ENCODE measurements around the gene SMIM20.

Gene SMIM20

DNA sequence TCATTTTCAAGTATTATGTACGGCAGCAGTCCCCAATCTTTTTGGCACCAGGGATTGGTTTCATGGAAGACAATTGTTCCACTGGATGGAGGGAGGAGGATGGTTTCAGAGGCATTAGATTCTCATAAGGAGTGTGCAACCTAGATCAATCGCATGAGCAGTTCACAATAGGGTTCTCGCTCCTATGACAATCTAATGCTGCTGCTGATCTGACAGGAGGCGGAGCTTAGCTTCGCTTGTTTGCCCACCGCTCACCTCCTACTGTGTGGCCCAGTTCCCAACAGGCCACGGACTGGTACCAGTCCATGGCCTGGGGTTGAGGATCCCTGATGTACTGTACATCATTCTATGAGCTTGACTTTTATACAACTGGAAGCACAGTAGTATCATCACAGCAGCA is 48.4 kb downstream of the SMIM20 start:
- Histone ChIP-seq H3K9ac (ENCODE audit: insufficient read length, low read depth) (no peak overlapping the region), H3K4me1 (ENCODE audit: insufficient read depth, insufficient read length) (no peaks in the 10 kb centered on the region)
- no peak for TF ChIP-seq YY1 (IDR thresholded peaks at IDR 0.05; ENCODE audit: insufficient read depth, insufficient read length)
- no peak for TF ChIP-seq ZNF274 (IDR thresholded peaks at IDR 0.05; ENCODE audit: low read depth, low read length)
- TF ChIP-seq SUZ12 (IDR thresholded peaks at IDR 0.05; ENCODE audit: extremely low read depth, insufficient read depth, insufficient read length): no peak

GRCh38 chr4:25965629-25966028 is 51.6 kb downstream of the SMIM20 start:
- no peak for DNase-seq (ENCODE audit: low read depth, low spot score)

More for the DNA sequence above, 48.4 kb downstream of the SMIM20 start:
- Histone ChIP-seq H3K4me3 (ENCODE audit: insufficient read length, low read depth) (no peak overlapping the region), H3K9me3 (ENCODE audit: insufficient read depth, low read length) (no peaks in the 10 kb centered on the region), H3K36me3 (ENCODE audit: insufficient read depth, insufficient read length, low read length) (no peaks in the 10 kb centered on the region), H3K27me3 (ENCODE audit: insufficient read depth, insufficient read length) (no peaks in the 10 kb centered on the region)
- DNase-seq (ENCODE audit: low read depth, low spot score): no peak

DNA sequence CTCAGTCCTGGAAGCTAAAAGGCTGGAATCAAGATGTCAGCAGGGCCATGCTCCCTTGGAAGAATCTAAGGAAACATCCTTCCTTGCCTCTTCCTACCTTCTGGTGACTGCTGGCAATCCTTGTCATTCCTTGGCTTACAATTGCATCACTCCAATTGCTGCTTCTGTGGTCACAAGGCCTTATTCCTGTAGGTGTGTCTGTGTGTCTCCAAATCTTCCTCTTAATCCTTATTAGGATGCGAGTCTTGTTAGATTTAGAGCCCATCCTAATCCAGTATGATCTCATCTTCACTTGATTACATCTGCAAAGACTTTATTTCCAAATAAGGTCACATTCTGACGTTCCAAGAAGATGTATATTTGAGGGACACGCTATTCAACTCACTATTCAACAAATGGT is 52.2 kb downstream of the SMIM20 start:
- Histone ChIP-seq H3K9me3 (ENCODE audit: insufficient read depth, low read length) (no peaks in the 10 kb centered on the region), H3K4me3 (ENCODE audit: insufficient read length, low read depth) (no peak overlapping the region), H3K4me1 (ENCODE audit: insufficient read depth, insufficient read length) (peaks cover 8% of the 10 kb centered on the region), H3K36me3 (ENCODE audit: insufficient read depth, insufficient read length, low read length) (no peaks in the 10 kb centered on the region), H3K27me3 (ENCODE audit: insufficient read depth, insufficient read length) (no peaks in the 10 kb centered on the region), H3K9ac (ENCODE audit: insufficient read length, low read depth) (no peak overlapping the region)
- TF ChIP-seq SUZ12 (IDR thresholded peaks at IDR 0.05; ENCODE audit: extremely low read depth, insufficient read depth, insufficient read length) (no peak), YY1 (IDR thresholded peaks at IDR 0.05; ENCODE audit: insufficient read depth, insufficient read length) (no peak), ZNF274 (IDR thresholded peaks at IDR 0.05; ENCODE audit: low read depth, low read length) (no peak)
- no peak for DNase-seq (ENCODE audit: low read depth, low spot score)

More at GRCh38 chr4:25965629-25966028, 51.6 kb downstream of the SMIM20 start:
- H3K9ac ChIP-seq (ENCODE audit: insufficient read length, low read depth): no peak overlapping the region
- TF ChIP-seq SUZ12 (IDR thresholded peaks at IDR 0.05; ENCODE audit: extremely low read depth, insufficient read depth, insufficient read length): no peak
- H3K9me3 ChIP-seq (ENCODE audit: insufficient read depth, low read length): no peaks in the 10 kb centered on the region
- H3K27me3 ChIP-seq (ENCODE audit: insufficient read depth, insufficient read length): no peaks in the 10 kb centered on the region
- H3K4me3 ChIP-seq (ENCODE audit: insufficient read length, low read depth): no peak overlapping the region
- H3K4me1 ChIP-seq (ENCODE audit: insufficient read depth, insufficient read length): peaks cover 2% of the 10 kb centered on the region
- H3K36me3 ChIP-seq (ENCODE audit: insufficient read depth, insufficient read length, low read length): no peaks in the 10 kb centered on the region

- H3K9ac ChIP-seq (ENCODE audit: insufficient read length, low read depth): no peak overlapping the region
- no peaks in the 10 kb centered on the region for H3K36me3 ChIP-seq (ENCODE audit: insufficient read depth, insufficient read length, low read length)
- DNase-seq (ENCODE audit: low read depth, low spot score): no peak
- TF ChIP-seq ZNF274 (IDR thresholded peaks at IDR 0.05; ENCODE audit: low read depth, low read length) (no peak), SUZ12 (IDR thresholded peaks at IDR 0.05; ENCODE audit: extremely low read depth, insufficient read depth, insufficient read length) (no peak), YY1 (IDR thresholded peaks at IDR 0.05; ENCODE audit: insufficient read depth, insufficient read length) (no peak)
- no peak overlapping the region for H3K4me3 ChIP-seq (ENCODE audit: insufficient read length, low read depth)
- peaks cover 10% of the 10 kb centered on the region for H3K4me1 ChIP-seq (ENCODE audit: insufficient read depth, insufficient read length)
- no peaks in the 10 kb centered on the region for H3K9me3 ChIP-seq (ENCODE audit: insufficient read depth, low read length)
- no peaks in the 10 kb centered on the region for H3K27me3 ChIP-seq (ENCODE audit: insufficient read depth, insufficient read length)
Measured at GRCh38 chr4:25969374-25970155, 55.5 kb downstream of the SMIM20 start.

DNA sequence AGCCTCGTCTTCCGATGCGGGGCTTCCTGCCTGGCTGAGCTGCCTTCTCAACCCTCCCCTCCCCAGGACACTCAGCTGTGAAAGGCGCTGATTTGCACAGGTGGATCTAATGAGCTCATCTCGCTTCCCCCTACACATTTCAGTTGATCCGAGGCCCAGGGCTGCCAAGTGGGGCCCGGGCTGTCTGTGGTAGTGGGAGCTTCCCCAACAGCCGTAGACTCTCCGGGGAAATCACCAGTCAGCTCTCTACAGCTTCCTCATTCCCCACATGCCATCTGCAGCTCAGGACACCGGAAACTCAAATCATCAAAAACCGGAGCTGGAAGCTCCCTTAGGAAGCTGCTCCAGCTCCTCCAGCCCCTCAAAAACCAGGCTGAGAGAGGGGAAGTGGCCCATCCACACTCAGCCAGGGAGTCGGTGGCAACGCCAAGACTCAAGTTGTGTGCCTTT is 56.2 kb downstream of the SMIM20 start:
- DNase-seq (ENCODE audit: low read depth, low spot score): no peak
- Histone ChIP-seq H3K27me3 (ENCODE audit: insufficient read depth, insufficient read length) (no peaks in the 10 kb centered on the region), H3K4me3 (ENCODE audit: insufficient read length, low read depth) (no peak overlapping the region), H3K36me3 (ENCODE audit: insufficient read depth, insufficient read length, low read length) (no peaks in the 10 kb centered on the region), H3K9ac (ENCODE audit: insufficient read length, low read depth) (no peak overlapping the region), H3K4me1 (ENCODE audit: insufficient read depth, insufficient read length) (peaks cover 10% of the 10 kb centered on the region), H3K9me3 (ENCODE audit: insufficient read depth, low read length) (no peaks in the 10 kb centered on the region)
- TF ChIP-seq YY1 (IDR thresholded peaks at IDR 0.05; ENCODE audit: insufficient read depth, insufficient read length) (no peak), ZNF274 (IDR thresholded peaks at IDR 0.05; ENCODE audit: low read depth, low read length) (no peak), SUZ12 (IDR thresholded peaks at IDR 0.05; ENCODE audit: extremely low read depth, insufficient read depth, insufficient read length) (no peak)

GRCh38 chr4:25970691-25971432 is 56.8 kb downstream of the SMIM20 start:
- no peaks in the 10 kb centered on the region for H3K36me3 ChIP-seq (ENCODE audit: insufficient read depth, insufficient read length, low read length)
- H3K9me3 ChIP-seq (ENCODE audit: insufficient read depth, low read length): no peaks in the 10 kb centered on the region
- no peaks in the 10 kb centered on the region for H3K27me3 ChIP-seq (ENCODE audit: insufficient read depth, insufficient read length)
- DNase-seq (ENCODE audit: low read depth, low spot score): peak; percentile 56
- peaks cover 10% of the 10 kb centered on the region for H3K4me1 ChIP-seq (ENCODE audit: insufficient read depth, insufficient read length)
- no peak overlapping the region for H3K4me3 ChIP-seq (ENCODE audit: insufficient read length, low read depth)
- no peak for TF ChIP-seq ZNF274 (IDR thresholded peaks at IDR 0.05; ENCODE audit: low read depth, low read length)
- TF ChIP-seq SUZ12 (IDR thresholded peaks at IDR 0.05; ENCODE audit: extremely low read depth, insufficient read depth, insufficient read length): no peak
- no peak for TF ChIP-seq YY1 (IDR thresholded peaks at IDR 0.05; ENCODE audit: insufficient read depth, insufficient read length)
- H3K9ac ChIP-seq (ENCODE audit: insufficient read length, low read depth): no peak overlapping the region

DNA sequence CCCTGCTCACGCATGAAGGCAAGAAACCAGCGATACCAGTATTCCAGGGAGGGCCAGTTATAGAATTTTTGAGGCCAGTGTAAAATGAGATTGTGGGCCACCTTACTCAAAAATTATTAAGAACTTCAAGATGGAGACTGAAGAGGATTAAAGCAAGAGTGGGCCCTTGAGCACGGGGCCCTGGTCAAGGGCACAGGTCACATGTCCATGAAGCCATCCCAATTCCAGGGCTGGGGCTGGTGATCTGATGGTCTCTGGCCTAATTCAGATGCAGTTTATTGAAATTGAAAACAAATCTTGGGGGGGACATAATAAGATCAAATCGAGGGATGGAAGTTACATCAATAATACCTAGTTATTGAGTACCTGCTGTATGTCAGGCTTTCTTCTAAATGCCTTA is 58.3 kb downstream of the SMIM20 start:
- DNase-seq (ENCODE audit: low read depth, low spot score): no peak
- Histone ChIP-seq H3K27me3 (ENCODE audit: insufficient read depth, insufficient read length) (no peaks in the 10 kb centered on the region), H3K36me3 (ENCODE audit: insufficient read depth, insufficient read length, low read length) (no peaks in the 10 kb centered on the region), H3K4me3 (ENCODE audit: insufficient read length, low read depth) (no peak overlapping the region), H3K4me1 (ENCODE audit: insufficient read depth, insufficient read length) (peaks cover 10% of the 10 kb centered on the region), H3K9me3 (ENCODE audit: insufficient read depth, low read length) (no peaks in the 10 kb centered on the region), H3K9ac (ENCODE audit: insufficient read length, low read depth) (no peak overlapping the region)
- TF ChIP-seq YY1 (IDR thresholded peaks at IDR 0.05; ENCODE audit: insufficient read depth, insufficient read length): no peak
- no peak for TF ChIP-seq ZNF274 (IDR thresholded peaks at IDR 0.05; ENCODE audit: low read depth, low read length)
- no peak for TF ChIP-seq SUZ12 (IDR thresholded peaks at IDR 0.05; ENCODE audit: extremely low read depth, insufficient read depth, insufficient read length)
